GM18498 (cell line): ENCODE data around the gene ADAMTS17.

Experiments used
- ATAC-seq: cut with Tn5 transposase; IDR thresholded peaks from one replicate; pipeline ENCODE4 v1.9.1; 2021; ENCODE audit warnings: mild to moderate bottlenecking, moderate library complexity; ENCODE audit not compliant: unreplicated experiment

The ADAMTS17 gene

DNA sequence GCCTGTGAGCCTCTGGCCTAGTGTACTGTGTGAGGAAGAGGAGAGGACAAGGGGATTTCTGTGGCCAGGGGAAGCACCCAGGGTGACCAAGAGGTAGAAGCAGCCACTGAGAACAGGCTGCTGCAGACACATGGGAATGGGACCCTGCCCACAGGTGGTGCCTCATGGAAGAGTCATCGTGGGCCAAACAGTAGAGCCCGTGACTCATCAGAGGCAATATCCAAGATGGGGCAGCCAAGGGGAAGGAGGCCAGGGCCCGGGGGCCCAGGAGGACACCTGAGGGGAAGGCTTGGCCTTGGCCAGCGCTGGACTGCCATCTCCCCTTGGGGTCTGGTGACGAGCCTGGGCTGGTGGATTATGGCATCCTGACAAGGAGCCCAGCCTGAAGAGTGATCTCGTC, 333.5 kb downstream of the ADAMTS17 start:
- no peak for ATAC-seq

DNA sequence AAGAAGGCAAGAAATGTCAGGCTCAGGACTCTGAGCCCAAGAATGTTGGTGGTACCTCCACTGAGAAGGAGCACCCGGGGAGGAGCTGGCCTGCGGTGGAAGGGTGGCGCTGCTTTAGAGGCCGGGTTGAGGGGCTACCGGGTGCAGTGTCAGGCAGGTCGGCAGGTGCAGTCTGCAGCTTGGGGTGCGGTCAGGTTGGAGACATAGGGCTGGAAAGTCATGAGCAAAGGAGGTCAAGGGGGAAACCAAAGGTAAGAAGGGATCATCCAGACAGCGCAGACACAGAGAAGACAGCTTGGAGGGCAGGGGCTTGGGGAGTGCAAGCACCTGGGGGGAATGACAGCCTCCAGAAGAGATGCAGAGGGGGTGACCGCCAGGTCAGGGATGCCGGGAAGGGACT, 334.2 kb downstream of the ADAMTS17 start:
- no peak for ATAC-seq

DNA sequence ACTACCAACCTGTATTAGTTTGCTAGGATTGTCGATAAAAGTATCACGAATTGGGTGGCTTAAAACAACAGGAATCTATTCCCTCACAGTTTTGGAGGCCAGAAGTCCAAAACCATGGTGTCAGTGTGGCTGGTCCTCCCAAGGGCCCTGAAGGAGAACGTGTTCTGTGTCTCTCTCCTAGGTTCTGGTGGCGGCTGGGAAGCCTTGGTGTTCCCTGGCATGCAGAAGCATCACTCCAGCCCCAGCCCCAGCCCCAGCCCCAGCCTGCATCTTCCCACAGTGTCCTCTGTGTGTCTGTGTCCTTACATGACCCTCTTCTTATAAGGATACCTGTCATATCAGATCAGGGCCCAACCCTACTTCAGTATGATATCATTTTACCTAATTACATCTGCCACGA, 336.1 kb downstream of the ADAMTS17 start:
- no peak for ATAC-seq

DNA sequence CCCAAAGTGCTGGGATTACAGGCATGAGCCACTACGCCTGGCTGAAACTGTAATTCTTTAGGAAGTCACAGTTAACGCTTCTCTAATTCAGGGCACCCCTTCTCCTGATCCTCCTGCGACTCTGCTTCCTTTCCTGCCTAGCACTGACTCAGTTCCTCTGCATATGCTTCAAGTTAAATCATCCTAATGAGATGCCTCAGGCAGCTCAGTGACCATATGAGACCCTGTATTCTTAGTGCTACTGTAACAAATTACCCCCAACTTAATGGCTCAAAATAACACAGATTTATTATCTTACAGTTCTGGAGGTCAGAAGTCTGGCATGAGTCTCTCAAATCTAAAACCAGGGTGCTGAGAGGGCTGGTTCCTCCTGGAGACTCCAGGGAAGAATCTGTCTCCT, 336.8 kb downstream of the ADAMTS17 start:
- no peak for ATAC-seq

DNA sequence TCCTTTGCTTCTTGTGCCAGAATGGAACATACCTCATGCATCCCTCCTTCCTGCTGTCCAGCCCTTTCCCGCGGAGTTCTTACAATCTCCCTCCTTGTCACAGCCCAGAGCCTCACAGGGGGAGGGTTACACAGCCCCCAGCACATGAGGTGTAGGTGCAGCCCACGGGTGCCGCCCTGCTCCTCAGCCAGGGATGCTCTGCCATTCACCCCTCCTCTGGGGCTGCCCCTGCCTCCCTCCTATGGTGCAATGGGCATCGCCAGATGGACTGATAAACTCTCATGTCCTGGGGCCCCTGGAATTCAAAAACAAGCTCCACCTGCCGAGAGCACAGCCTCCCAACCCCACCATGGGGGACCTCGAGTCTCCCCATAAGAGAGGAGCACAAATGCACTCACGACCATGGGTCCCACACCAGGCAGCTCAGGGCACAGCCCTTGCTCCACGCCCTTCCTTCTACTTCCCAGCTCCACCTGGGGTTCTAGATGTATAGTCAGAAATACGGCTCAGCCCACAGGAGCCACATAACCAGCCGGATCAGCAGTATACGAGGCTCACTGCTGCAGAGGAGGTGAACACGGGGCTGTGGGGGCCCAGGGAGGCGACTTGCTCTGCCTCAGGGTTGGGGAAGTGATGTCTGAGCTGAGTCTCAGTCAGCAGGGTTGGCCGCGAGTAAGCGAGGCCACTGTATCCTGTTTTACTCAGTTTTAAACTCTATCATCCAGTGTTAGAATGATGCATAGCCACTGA, 338.8 kb downstream of the ADAMTS17 start:
- no peak for ATAC-seq

DNA sequence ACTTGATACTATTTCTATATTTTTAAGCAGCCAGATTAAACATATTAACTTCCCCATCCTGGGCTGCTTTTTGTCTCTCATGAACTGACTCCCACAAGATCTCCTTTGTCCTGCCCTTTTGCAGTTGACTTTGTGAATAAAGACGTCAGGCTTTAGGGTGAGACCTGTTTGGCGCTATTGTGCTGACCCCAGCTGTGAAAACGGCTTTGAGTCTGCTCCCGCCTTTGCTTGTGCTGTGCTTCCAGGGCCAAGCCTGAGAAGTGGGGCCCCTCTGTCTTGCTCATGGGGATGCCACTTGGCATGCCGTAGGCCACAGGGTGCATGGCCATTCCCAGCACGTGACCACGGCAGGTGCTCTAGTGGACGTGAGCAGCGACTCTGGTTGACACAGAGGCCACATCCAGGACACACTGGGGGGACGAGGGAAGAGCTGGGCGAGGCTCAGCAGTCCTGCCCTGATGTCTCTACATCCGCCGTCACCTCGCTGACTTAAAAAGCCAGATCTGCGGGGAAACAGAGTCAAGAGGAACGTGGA, 339.6 kb downstream of the ADAMTS17 start:
- no peak for ATAC-seq

DNA sequence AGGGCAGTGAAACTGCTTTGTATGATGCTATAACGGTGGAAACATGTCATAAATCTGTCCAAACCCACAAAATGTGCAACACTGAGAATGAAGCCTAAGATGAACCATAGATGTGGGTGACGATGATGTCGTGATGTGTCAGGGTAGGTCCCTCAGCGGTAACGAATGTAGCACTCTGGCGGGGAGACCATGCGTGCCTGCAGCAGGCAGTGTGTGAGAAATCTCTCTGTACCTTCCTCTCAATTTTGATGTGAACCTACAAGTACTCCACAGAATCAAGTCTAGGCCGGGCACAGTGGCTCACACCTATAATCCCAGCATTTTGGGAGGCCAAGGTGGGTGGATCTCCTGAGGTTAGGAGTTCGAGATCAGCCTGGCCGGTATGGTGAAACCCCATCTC, 340.4 kb downstream of the ADAMTS17 start:
- no peak for ATAC-seq

DNA sequence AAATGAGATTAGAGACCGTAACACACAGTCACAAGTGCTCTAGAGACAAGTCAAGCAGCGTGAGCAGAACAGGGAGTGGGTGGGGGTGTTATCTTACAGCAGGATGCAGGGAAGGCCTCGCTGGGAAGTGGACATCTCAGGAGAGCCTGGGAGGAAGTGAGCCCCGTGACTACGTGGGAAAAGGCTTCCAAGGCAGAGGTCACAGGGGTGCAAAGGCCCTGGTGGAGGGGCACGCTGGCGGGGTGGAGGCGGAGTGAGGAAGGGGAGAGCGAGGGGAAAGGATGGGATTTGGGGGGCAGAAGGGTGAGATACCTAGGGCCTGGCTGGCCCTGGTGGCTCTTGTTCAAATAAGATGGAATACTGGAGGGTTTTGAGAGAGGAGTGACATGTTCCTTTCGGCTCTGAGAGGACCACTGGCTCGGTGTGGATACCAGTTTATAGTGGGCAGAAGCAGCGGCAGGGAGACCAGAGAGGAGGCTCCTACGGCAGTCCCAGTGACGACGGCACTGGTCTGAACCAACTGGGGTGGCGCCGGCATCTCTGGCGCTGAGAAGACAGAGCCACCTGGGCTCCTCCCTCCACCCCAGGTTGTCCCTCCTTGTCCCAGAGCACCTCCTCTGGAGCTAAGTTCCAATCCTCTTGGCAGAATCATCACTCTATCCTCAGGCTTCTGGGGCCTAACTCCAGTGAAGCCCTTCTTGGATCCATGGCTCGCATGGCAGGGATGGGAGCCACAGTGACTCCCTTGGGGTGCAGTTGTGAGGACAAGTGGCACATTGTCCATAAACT, 342.3 kb downstream of the ADAMTS17 start:
- no peak for ATAC-seq

DNA sequence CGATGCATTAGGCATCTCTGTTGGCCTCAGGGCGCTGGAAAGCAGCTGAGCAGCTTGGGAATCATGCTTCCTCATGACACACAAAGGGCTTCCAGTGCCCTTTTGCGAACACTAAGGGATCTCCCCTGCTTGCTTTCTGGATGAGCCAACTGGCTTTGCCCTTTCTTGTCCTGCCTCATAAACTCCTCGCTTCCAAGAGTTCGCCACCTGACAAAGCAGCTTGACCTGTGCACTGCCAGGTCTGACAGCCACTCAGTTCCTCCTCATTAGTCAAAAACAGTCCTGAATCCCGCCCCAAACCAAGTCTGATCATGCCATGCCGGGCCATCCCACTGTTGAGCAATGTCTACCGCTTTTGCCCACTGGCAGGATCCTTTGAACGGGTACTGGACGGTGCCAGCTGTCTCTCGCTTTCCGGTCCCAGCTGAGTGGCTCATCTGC, 343.1 kb downstream of the ADAMTS17 start:
- no peak for ATAC-seq

DNA sequence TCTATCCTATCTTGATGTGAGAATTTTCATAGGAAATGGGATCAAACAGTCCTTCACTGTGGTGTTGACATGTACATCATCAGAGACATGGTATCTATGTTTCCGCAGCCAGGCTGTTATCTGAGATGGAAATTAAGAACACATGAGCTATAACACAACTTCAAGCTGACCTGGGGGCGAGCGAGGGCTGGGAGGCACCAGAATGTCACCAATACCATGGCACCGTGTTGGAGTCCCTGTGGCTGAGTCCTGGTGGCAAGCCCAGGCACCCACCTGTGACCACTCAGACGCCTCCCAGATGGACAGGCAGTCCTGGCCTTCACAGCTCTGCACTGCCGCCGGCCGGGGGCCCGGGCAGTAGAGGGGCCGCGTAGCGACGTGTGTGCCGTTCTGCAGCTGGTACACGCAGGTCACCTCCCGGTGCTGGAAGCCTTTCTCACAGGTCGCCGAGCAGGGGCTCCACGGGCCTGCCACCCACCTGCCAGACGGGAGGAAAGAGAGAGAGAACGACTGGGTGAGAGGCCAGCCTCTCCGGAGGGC, 344.6 kb downstream of the ADAMTS17 start:
- no peak for ATAC-seq

DNA sequence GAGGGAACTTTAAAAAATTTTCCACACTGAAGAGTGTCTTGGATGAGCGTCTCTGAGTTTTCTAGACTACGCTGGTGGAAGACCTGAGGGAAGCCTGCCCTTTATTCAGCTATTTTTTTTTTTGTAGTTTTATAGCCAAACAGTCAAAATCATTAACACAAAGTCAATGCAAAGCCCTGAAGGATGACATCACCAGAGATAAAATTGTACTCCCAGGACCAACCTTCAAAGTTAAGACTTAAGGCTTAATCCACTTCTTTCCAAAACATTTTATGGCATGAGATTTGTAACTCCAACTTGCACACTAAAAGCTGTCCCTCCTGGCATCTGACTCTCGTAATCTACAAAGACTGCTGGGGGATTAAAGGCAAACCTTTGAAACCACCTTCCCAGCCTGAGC, 345.1 kb downstream of the ADAMTS17 start:
- no peak for ATAC-seq

DNA sequence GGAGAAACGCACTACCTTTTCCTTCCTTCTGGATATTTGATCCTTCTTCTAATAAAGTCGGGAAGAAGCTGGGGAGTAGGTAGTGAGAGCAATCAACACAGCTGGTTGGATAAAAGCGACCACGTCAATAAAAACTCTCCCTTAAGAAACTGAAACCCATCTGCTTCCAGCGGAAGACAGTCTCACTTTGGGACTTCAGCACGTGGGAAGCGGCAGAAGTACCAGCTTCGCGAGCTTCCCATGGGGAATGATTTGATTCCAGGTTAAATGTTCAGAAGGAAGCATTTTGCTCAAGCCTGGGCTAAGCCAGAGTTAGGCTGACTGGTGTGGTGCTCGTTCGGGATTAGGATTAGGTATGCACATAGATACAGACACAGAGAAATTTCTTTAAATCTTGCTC, 346.2 kb downstream of the ADAMTS17 start:
- no peak for ATAC-seq

DNA sequence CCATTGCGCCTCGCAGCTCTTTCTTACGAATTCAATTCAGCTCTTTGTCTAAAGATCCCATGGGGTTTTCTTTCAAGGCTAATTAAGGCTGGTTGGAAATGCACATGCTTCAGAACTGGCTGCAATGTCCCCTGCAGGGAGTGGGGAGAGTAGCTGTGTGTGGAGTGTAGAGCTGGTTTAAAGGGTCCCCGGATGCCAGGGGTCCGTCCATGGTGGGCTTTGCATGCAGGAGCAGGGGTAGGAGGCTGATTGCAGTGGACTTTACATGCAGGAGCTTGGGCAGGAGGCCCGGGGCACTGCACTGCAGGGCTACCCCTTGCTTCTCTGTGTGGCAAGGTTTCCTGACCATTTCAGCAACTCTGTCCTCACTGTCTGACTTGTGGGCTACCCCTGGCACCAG, 346.9 kb downstream of the ADAMTS17 start:
- ATAC-seq = no peak

DNA sequence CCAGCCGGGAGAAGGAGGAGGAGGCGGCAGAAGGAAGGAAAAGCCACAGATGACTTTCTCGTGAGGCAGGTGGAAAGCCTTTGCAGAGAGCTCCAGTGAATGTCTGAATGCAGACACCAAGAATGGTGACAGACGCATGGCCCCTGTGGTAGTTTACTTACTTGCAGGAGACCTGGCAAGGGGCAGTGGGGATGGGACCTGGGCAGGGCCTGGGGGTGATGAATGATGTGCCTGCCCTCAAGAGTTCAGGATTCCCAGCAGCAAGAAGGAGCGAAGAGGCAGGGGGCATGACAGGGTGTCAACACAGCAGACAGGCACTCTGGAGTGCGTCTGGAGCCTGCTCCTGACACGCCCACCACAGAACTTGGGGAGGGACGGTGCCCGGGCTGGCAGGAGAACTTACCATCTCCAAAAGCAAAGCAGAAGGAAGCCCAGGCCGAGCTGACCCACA, 348.1 kb downstream of the ADAMTS17 start:
- ATAC-seq = no peak

DNA sequence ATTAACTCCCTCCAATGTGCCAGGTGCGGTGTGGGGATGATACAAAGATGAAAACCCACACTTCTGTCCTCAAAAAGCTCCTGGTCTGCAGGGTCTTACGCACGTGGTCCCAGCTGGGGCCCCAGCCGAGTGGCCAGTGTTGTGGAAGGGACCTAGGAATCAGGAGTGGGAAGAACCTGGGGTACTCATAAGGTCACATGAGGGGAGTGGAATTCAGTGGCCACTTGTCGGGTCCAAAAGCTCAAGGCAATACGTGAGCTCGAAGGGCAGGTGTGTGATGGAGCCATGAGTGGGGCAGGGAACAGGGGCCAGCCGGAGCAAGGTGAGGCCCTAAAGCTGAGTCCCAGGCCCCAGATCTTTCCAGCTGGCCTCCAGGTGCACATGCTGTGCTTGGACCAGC, 348.5 kb downstream of the ADAMTS17 start:
- ATAC-seq = no peak

DNA sequence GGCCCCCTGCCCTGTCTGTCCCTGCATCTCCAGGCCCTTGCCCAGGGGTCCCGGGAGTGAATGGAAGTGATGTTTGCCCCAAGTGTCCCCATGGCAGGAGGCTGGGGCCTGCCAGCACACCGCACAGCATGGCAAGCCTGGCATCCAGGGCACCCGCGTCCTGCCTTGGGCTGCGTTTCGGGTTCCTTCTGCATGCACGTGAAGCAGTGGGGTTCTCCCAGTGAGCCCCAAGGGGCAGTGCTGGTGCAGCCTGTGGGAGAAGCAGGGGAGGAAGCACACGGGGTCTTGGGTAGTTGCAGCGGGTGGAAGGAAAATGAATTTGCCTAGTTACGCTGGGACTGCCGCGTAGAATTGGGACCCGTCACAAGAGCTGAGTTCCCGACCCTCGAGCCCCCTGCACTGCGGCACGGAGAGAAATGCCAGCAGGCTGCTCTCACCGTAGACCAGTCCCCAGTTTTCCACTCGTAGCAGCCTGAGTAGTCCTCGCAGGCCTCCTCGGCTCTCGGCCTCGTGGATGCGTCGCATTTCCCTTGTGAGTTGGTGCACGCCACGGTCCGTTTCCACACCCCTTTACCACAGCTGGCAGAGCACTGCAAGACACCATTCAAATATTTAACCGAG, 349.1 kb downstream of the ADAMTS17 start:
- ATAC-seq = no peak

DNA sequence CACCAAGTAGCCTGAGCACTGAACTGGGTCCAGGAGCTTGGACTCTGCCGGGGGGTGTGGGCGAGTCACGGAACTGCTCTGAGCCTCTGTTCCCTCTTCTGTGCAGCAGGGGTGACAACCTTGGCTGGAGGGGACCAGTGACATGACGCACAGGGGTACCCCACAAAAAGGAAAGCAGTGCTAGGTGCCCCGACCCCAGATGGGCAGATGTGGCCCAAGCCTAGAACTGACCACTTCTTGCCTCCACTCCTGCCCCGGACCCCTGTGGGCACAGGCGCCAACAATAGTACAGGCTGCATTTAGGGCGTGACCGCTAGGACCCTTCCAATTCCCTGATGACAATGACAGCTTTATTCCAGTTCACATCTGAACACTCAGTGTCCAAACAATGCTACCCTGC, 352.7 kb downstream of the ADAMTS17 start:
- no peak for ATAC-seq

DNA sequence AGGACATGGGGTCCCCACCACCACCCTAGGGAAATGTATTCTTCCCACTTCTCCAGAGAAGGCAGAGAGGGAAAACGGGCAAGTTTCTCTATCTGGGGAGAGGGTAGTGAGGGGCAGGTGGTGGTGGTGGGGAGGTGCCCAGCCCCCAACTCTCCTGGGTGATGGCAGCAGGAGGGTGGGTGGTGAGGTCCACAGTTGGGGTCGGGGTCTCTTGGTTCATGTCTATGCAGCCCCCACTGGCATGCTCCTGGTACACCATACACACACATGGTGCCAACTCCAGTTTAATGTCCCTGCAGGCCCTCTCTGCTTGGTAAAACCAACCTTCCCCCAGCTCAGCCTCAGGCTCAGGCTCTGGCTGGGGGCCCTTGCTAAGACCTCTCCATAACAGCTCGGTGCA, 354.1 kb downstream of the ADAMTS17 start:
- no peak for ATAC-seq

DNA sequence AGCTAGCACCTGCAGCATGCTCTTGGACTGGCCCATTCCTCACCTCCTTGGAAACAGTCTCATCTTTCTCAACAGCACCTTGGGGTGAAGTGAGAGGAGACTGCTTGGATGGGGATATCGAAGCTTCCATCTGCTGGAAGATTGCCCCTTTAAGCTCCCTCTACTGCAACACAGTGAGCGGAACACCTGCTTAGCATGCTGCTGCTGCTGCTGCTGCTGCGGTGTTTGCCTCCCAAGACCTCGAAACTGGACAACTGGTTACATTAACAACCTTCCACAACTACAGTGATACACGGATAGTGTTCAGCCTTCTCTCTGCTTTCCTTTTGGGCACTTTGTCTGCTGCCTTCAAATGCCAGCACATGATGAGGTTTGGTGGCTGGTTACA, 354.7 kb downstream of the ADAMTS17 start:
- no peak for ATAC-seq

DNA sequence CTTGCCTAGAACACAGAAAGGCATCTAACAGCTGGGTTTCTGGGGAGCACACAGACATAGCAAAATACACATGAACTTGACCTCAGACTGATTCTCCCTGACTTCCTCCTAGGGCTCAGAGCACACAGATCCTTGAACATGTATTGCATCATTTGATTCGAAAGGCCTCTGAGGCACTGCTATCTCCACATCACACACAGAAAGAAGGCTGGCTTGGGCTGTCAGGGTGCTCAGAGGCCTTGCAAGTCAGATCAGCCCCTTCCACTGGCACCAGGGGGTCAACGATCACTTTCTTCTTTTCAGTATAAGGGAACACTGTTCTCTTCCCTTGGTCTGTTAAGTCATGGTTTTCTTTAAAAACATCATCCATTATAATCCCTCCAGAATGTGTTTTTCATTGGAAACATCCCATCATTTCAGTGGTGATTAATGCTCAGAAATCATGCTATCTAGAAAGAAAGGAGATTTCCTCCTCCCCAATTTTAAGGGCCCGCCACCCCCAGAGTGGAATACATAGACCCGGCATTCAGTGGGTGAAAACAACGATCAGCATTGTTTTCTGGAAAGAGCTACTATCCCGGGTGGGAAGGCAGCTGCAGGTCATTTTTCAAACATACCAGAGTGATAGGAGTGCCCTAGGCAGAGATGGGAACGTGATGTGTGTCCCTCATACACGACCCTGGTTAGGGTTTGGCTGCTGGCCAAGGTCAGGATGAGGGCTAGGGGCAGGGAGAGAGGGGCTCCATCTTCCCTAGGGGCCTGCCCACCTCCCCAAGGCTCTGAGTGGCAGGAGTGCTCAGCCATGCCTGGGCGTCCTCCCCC, 355.3 kb downstream of the ADAMTS17 start:
- no peak for ATAC-seq

DNA sequence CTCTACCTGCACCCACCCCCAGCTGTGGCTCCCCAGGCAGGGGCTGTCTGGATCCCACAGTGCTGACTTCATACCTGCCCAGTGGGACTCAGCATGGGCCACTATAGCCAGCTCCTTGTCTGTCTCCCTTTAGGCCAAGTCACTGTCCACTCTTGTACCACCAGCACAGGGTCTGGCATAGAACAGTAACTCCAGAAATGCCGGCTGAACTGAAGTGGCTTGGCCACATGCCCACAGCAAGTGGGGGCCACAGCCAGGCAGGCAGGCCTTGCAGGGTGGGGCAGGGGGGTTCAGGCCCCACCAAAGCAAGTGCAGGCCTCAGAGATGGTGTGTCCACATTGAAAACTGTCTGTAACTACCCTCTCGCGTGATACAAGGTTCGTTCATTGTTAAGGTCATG, 355.9 kb downstream of the ADAMTS17 start:
- ATAC-seq = no peak
